Neural cell (in vitro differentiated cells): Measurements from ENCODE around the gene RTP5. TPM values are rescaled to one million over a fixed set of nuclear protein-coding genes. Genes with fewer than 3 reads are reported as not detected.

Experiments
- H2AFZ ChIP-seq: fragments of 200-600, 300-800 bp; sonication (generic), shearing (Covaris generic); 2 replicates; pipeline ENCODE4 v1.6.0; 2014; ENCODE audit warnings: low read depth, mild to moderate bottlenecking, antibody characterized with exemption, low read length, moderate library complexity
- H3F3A ChIP-seq: fragments of 200-600 bp; shearing (Covaris generic); 2 replicates; pipeline ENCODE4 v1.6.1; 2016; ENCODE audit warnings: mild to moderate bottlenecking, moderate library complexity, mixed read lengths, antibody characterized with exemption, low read length; ENCODE audit not compliant: insufficient read depth, poor library complexity, severe bottlenecking
- H3K27ac ChIP-seq: fragments of 200-600, 300-800 bp; sonication (generic), shearing (Covaris generic); 2 replicates; pipeline ENCODE4 v1.5.1; 2014; ENCODE audit warnings: mild to moderate bottlenecking, low read length, moderate library complexity
- H3K27me3 ChIP-seq: fragments of 300-800, 200-600 bp; sonication (generic), shearing (Covaris generic); 2 replicates; pipeline ENCODE4 v1.6.0; 2014; ENCODE audit warnings: mild to moderate bottlenecking, low read depth, low read length, moderate library complexity; ENCODE audit not compliant: insufficient read depth
- H3K36me3 ChIP-seq: fragments of 300-800, 200-600 bp; sonication (generic), shearing (Covaris generic); 2 replicates; pipeline ENCODE4 v1.5.1; 2014; ENCODE audit warnings: mild to moderate bottlenecking, antibody characterized with exemption, low read length, moderate library complexity; ENCODE audit not compliant: insufficient read depth
- H3K4me2 ChIP-seq: fragments of 300-800, 200-600 bp; sonication (generic), shearing (Covaris generic); 2 replicates; pipeline ENCODE4 v1.6.0; 2014; ENCODE audit warnings: mild to moderate bottlenecking, low read length
- H3K4me3 ChIP-seq: fragments of 300-800, 200-600 bp; sonication (generic), shearing (Covaris generic); 2 replicates; pipeline ENCODE4 v1.5.1; 2014; ENCODE audit warnings: mild to moderate bottlenecking, low read length, moderate library complexity
- H3K79me2 ChIP-seq: fragments of 200-600 bp; shearing (Covaris generic); replicated peaks from 2 replicates; pipeline ENCODE4 v1.6.0; 2014; ENCODE audit warnings: mild to moderate bottlenecking, low read length, moderate library complexity; ENCODE audit not compliant: insufficient read depth
- H3K9ac ChIP-seq: fragments of 300-800, 200-600 bp; sonication (generic), shearing (Covaris generic); 2 replicates; pipeline ENCODE4 v1.6.1; 2016; ENCODE audit warnings: mild to moderate bottlenecking, low read length, mixed read lengths
- H3K9me2 ChIP-seq: fragments of 200-600 bp; shearing (Covaris generic); 2 replicates; pipeline ENCODE4 v1.6.1; 2016; ENCODE audit warnings: mild to moderate bottlenecking, low read length, mixed read lengths; ENCODE audit not compliant: insufficient read depth
- H3K9me3 ChIP-seq: fragments of 200-600, 300-800 bp; sonication (generic), shearing (Covaris generic); 2 replicates; pipeline ENCODE4 v1.6.1; 2016; ENCODE audit warnings: mild to moderate bottlenecking, mixed run types, low read length, moderate library complexity, mixed read lengths
- H4K20me1 ChIP-seq: fragments of 200-600 bp; shearing (Covaris generic); 2 replicates; pipeline ENCODE4 v1.6.1; 2016; ENCODE audit warnings: mild to moderate bottlenecking, mixed run types; ENCODE audit not compliant: insufficient read depth
- EP300 ChIP-seq: fragments of 450-650 bp; conservative IDR thresholded peaks from 2 replicates; pipeline ENCODE4 v1.6.1; 2014; ENCODE audit warnings: antibody characterized with exemption, mild to moderate bottlenecking, moderate library complexity; ENCODE audit not compliant: poor library complexity, severe bottlenecking
- EZH2 ChIP-seq: fragments of 200-600, 300-800 bp; shearing (Covaris generic), sonication (generic); IDR thresholded peaks from 2 replicates; pipeline ENCODE4 v1.6.1; 2014; ENCODE audit warnings: antibody characterized with exemption, low read length, borderline replicate concordance, mild to moderate bottlenecking; ENCODE audit not compliant: insufficient read depth, poor library complexity, severe bottlenecking
- MXI1 ChIP-seq: fragments of 450-650 bp; conservative IDR thresholded peaks from 2 replicates; pipeline ENCODE4 v1.6.1; 2014; ENCODE audit warnings: antibody characterized with exemption, mild to moderate bottlenecking; ENCODE audit not compliant: poor library complexity, severe bottlenecking
- POLR2AphosphoS5 ChIP-seq: IDR thresholded peaks from 2 replicates; pipeline ENCODE4 v1.6.1; 2012
- RAD21 ChIP-seq: fragments of 450-650 bp; conservative IDR thresholded peaks from 2 replicates; pipeline ENCODE4 v1.6.1; 2014; ENCODE audit warnings: antibody characterized with exemption, mild to moderate bottlenecking, moderate library complexity
- SMC3 ChIP-seq: fragments of 450-650 bp; conservative IDR thresholded peaks from 2 replicates; pipeline ENCODE4 v1.6.1; 2014; ENCODE audit warnings: antibody characterized with exemption, mild to moderate bottlenecking, moderate library complexity; ENCODE audit not compliant: poor library complexity
- TAF1 ChIP-seq: IDR thresholded peaks from 2 replicates; pipeline ENCODE4 v1.6.1; 2012; ENCODE audit warnings: low read depth
- polyA plus RNA-seq: library from polyadenylated mRNA; depleted of rRNA; stranded (reverse); fragments of >200 nt; gene quantifications from 2 replicates; pipeline ENCODE4 v1.2.3, GENCODE V29; 2014
- TF ChIP-seq, protein P1 (sequence below): fragments of 450-650 bp; IDR thresholded peaks from 2 replicates; pipeline ENCODE4 v1.5.1; 2014; ENCODE audit warnings: antibody characterized with exemption, mild to moderate bottlenecking, moderate library complexity; ENCODE audit not compliant: poor library complexity, severe bottlenecking
- TF ChIP-seq, protein P2 (sequence below): IDR thresholded peaks from 2 replicates; pipeline ENCODE4 v1.6.1; 2012; ENCODE audit warnings: borderline replicate concordance

Gene RTP5
- polyA plus RNA-seq, 1 donor from 2014 or later: 1.8 TPM

DNA sequence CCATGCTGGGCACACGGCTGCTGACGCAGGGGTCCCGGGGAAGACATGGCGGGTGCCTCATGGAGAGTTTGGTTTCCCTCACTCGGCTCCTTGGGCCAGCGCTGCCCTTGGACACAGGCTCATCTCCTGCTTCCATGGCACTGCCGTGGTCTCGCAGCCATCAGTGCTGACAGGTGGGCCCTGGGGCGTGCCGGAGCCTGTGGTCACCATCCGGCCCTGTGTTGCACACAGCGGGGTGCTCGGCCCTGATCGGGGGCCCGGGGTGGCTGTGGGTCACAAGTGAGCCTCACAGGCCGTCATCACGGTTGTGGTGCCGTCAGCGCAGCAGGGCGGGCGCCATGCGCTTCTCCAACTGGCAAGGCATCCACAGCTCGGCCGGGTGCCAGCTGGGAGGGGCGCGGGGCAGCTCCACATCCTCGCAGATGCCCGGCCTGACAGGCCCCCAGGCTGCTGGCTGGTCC lies 582 bp downstream of the RTP5 start:
- Histone ChIP-seq H3K4me2 (no peak overlapping the region), H3K4me3 (no peak overlapping the region), H3K36me3 (no peaks in the 10 kb centered on the region), H4K20me1 (no peaks in the 10 kb centered on the region), H3K27ac (no peak overlapping the region), H3K9me2 (no peaks in the 10 kb centered on the region), H3K79me2 (no peaks in the 10 kb centered on the region), H3K9ac (no peak overlapping the region), H2AFZ (no peak overlapping the region), H3F3A (no peaks in the 10 kb centered on the region), H3K27me3 (no peaks in the 10 kb centered on the region), H3K9me3 (no peaks in the 10 kb centered on the region)
- TF ChIP-seq, protein P1, sequence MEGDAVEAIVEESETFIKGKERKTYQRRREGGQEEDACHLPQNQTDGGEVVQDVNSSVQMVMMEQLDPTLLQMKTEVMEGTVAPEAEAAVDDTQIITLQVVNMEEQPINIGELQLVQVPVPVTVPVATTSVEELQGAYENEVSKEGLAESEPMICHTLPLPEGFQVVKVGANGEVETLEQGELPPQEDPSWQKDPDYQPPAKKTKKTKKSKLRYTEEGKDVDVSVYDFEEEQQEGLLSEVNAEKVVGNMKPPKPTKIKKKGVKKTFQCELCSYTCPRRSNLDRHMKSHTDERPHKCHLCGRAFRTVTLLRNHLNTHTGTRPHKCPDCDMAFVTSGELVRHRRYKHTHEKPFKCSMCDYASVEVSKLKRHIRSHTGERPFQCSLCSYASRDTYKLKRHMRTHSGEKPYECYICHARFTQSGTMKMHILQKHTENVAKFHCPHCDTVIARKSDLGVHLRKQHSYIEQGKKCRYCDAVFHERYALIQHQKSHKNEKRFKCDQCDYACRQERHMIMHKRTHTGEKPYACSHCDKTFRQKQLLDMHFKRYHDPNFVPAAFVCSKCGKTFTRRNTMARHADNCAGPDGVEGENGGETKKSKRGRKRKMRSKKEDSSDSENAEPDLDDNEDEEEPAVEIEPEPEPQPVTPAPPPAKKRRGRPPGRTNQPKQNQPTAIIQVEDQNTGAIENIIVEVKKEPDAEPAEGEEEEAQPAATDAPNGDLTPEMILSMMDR: no peak
- TF ChIP-seq MXI1 (no peak), SMC3 (no peak), EP300 (no peak)

DNA sequence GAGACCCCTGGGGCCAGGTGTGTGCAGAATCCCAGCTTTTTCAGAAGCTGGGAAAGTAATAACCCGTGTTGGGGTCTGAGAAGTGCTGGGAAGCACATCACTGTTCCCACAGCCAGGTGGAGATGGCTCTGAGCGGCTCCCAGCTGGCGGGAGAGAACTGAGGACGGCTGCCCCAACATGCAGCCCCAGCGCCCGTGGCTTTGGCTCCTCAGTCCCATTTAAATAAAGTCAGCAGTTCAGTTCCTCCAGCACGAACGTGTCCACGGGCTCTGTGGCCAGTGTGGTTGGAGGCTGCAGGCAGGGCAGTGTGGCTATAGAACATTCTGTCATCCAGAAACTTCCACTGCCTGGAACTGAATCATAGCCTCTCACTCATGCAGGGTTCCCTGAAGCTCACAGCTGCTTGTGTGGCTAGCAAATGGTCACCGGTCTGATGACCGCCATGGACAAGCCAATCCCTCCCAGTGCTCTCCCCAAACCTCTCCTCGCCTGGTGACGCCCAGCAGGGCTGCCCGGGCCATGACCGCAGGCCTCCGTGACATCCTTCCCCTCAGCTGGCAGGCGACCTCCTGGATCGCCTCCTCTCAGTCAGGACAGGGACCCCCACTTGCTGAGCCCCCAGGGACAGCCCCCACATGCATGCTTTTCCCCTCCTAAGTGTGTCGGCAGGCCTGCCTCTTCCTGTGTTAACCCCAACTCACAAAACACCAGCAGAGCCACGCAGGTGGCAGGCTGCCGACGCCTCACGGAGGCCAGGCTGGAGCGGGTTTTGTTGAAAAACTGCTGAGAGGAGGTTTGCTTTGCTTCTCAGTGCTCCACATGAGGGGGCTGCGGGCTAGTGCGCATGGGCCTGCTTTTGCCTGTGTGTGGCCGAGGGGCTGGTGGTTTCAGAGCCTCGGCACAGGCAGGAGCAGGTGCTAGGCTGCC lies 1.3 kb downstream of the RTP5 start:
- Histone ChIP-seq H2AFZ (no peak overlapping the region), H3K4me3 (no peak overlapping the region), H3K27ac (no peak overlapping the region)

More for the DNA sequence above, 1.3 kb downstream of the RTP5 start:
- H3K4me2 ChIP-seq: no peak overlapping the region
- no peaks in the 10 kb centered on the region for H3K9me3 ChIP-seq
- H3K27me3 ChIP-seq: no peaks in the 10 kb centered on the region
- TF ChIP-seq RAD21 (no peak), TAF1 (no peak), MXI1 (no peak), POLR2AphosphoS5 (no peak), EZH2 (no peak), SMC3 (no peak), EP300 (no peak)
- TF ChIP-seq, protein P2, sequence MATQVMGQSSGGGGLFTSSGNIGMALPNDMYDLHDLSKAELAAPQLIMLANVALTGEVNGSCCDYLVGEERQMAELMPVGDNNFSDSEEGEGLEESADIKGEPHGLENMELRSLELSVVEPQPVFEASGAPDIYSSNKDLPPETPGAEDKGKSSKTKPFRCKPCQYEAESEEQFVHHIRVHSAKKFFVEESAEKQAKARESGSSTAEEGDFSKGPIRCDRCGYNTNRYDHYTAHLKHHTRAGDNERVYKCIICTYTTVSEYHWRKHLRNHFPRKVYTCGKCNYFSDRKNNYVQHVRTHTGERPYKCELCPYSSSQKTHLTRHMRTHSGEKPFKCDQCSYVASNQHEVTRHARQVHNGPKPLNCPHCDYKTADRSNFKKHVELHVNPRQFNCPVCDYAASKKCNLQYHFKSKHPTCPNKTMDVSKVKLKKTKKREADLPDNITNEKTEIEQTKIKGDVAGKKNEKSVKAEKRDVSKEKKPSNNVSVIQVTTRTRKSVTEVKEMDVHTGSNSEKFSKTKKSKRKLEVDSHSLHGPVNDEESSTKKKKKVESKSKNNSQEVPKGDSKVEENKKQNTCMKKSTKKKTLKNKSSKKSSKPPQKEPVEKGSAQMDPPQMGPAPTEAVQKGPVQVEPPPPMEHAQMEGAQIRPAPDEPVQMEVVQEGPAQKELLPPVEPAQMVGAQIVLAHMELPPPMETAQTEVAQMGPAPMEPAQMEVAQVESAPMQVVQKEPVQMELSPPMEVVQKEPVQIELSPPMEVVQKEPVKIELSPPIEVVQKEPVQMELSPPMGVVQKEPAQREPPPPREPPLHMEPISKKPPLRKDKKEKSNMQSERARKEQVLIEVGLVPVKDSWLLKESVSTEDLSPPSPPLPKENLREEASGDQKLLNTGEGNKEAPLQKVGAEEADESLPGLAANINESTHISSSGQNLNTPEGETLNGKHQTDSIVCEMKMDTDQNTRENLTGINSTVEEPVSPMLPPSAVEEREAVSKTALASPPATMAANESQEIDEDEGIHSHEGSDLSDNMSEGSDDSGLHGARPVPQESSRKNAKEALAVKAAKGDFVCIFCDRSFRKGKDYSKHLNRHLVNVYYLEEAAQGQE: no peak
- TF ChIP-seq, protein P1: no peak
- H3K9me2 ChIP-seq: no peaks in the 10 kb centered on the region
- no peak overlapping the region for H3K9ac ChIP-seq
- H4K20me1 ChIP-seq: no peaks in the 10 kb centered on the region
- no peaks in the 10 kb centered on the region for H3K79me2 ChIP-seq
- H3K36me3 ChIP-seq: no peaks in the 10 kb centered on the region
- no peaks in the 10 kb centered on the region for H3F3A ChIP-seq
